Endothelial cell of umbilical vein (primary cell): ENCODE data around the gene ZNRF3. TPM values are rescaled to one million over a fixed set of nuclear protein-coding genes. Genes with fewer than 3 reads are reported as not detected.

Experiments used
- BruUV-seq: library from RNA; stranded (reverse); fragments of 400-500 nt; replicated peaks from 2 replicates; lab custom pipeline; 2021; lab: Mats Ljungman, UMichigan
- CTCF ChIA-PET: fragments of 300-600, 350-600 bp; sonication (Branson Sonifier 250); formaldehyde crosslinking; loops from one replicate; lab custom pipeline; 2021; ENCODE audit warnings: antibody characterized with exemption, inconsistent platforms; lab: Charles Lee
- POLR2A ChIA-PET: fragments of 300-600, 350-600 bp; sonication (Branson Sonifier 250); formaldehyde crosslinking; loops from one replicate; lab custom pipeline; 2021; ENCODE audit warnings: antibody characterized with exemption, inconsistent platforms; lab: Charles Lee
- DNase-seq: peaks from one replicate; pipeline ENCODE4 v3.0.0-alpha.2; 2011; ENCODE audit warnings: low read depth, low spot score
- FAIRE-seq: peaks from 2 replicates; lab custom pipeline; 2011; peaks lifted over from hg19 to GRCh38; lab: Jason Lieb, UNC
- H2AFZ ChIP-seq: 2 replicates; pipeline ENCODE4 v1.6.0; 2012; ENCODE audit warnings: low read depth, low read length, control low read depth, inconsistent platforms
- H3K27ac ChIP-seq: 2 replicates; pipeline ENCODE4 v1.5.1; 2011; ENCODE audit warnings: low read depth, mild to moderate bottlenecking, control low read depth, low read length, moderate library complexity; ENCODE audit not compliant: insufficient read depth
- H3K27me3 ChIP-seq, 2 experiments: 2 replicates each; pipeline versions ENCODE4 v1.6.0 to v1.6.1; 2011; ENCODE audit warnings: low read length in 2 of 2, mixed read lengths in 1 of 2; ENCODE audit not compliant: control insufficient read depth in 2 of 2, insufficient read depth in 2 of 2
- H3K36me3 ChIP-seq, 2 experiments: 2 replicates in 1 of 2; 3 replicates in 1 of 2; pipeline ENCODE4 v1.5.1; 2011; ENCODE audit warnings: low read length in 2 of 2, mild to moderate bottlenecking in 1 of 2, moderate library complexity in 1 of 2; ENCODE audit not compliant: control insufficient read depth in 2 of 2, insufficient read depth in 2 of 2; ENCODE audit errors: extremely low read depth in 1 of 2
- H3K4me1 ChIP-seq: 3 replicates; pipeline ENCODE4 v1.5.1; 2011; ENCODE audit warnings: mild to moderate bottlenecking, low read length; ENCODE audit not compliant: control insufficient read depth, insufficient read depth; ENCODE audit errors: extremely low read depth
- H3K4me2 ChIP-seq: 2 replicates; pipeline ENCODE4 v1.6.1; 2011; ENCODE audit warnings: low read length, control low read depth, mixed read lengths; ENCODE audit not compliant: insufficient read depth
- H3K4me3 ChIP-seq, 3 experiments: fragments of 200-600 bp in 1 of 3; sonication (generic), shearing (Covaris generic) in 1 of 3; replicated peaks in 1 of 3; 2 replicates each; pipeline ENCODE4 v1.5.1; 2011 to 2016; ENCODE audit warnings: control low read depth in 3 of 3, low read length in 3 of 3, mild to moderate bottlenecking in 2 of 3, inconsistent platforms in 1 of 3, low read depth in 1 of 3, moderate library complexity in 1 of 3; ENCODE audit not compliant: insufficient read depth in 1 of 3
- H3K79me2 ChIP-seq: 2 replicates; pipeline ENCODE4 v1.6.0; 2012; ENCODE audit warnings: low read length, inconsistent platforms; ENCODE audit not compliant: control insufficient read depth, insufficient read depth
- H3K9ac ChIP-seq: replicated peaks from 2 replicates; pipeline ENCODE3; 2011; ENCODE audit warnings: low read length, control low read depth; ENCODE audit not compliant: insufficient read depth; ENCODE audit errors: extremely low read depth
- H3K9me1 ChIP-seq: replicated peaks from 3 replicates; pipeline ENCODE4 v1.6.0; 2011; ENCODE audit warnings: mild to moderate bottlenecking, low read length; ENCODE audit not compliant: control insufficient read depth, insufficient read depth; ENCODE audit errors: extremely low read depth
- H3K9me3 ChIP-seq: replicated peaks from 2 replicates; pipeline ENCODE4 v1.5.1; 2012; ENCODE audit warnings: low read length, inconsistent platforms; ENCODE audit not compliant: control insufficient read depth, insufficient read depth
- H4K20me1 ChIP-seq: replicated peaks from 2 replicates; pipeline ENCODE3; 2011; ENCODE audit warnings: mild to moderate bottlenecking, low read length; ENCODE audit not compliant: control insufficient read depth, insufficient read depth; ENCODE audit errors: extremely low read depth
- CTCF ChIP-seq, 2 donors: IDR thresholded peaks; 1 replicate in 1 of 2; 2 replicates in 1 of 2; pipeline ENCODE4 v1.5.1; 2011; ENCODE audit warnings: low read length in 2 of 2, mild to moderate bottlenecking in 2 of 2, moderate library complexity in 2 of 2, control low read depth in 1 of 2, inconsistent platforms in 1 of 2, low read depth in 1 of 2; ENCODE audit not compliant: insufficient read depth in 1 of 2; ENCODE audit errors: extremely low read depth in 1 of 2
- EZH2 ChIP-seq: IDR thresholded peaks from 2 replicates; pipeline ENCODE4 v1.6.1; 2012; ENCODE audit warnings: borderline replicate concordance, low read depth, mild to moderate bottlenecking, moderate library complexity, low read length, inconsistent platforms; ENCODE audit not compliant: severe bottlenecking
- FOS ChIP-seq: IDR thresholded peaks from 2 replicates; pipeline ENCODE4 v1.6.1; 2011; ENCODE audit warnings: mild to moderate bottlenecking, low read length, moderate library complexity, borderline replicate concordance; ENCODE audit not compliant: insufficient read depth
- GATA2 ChIP-seq: IDR thresholded peaks from 2 replicates; pipeline ENCODE4 v1.7.0; 2011; ENCODE audit warnings: low read depth, mild to moderate bottlenecking, moderate library complexity, mixed read lengths, low read length; ENCODE audit not compliant: insufficient read length, insufficient read depth
- JUN ChIP-seq: IDR thresholded peaks from 2 replicates; pipeline ENCODE4 v1.6.1; 2011; ENCODE audit warnings: borderline replicate concordance, low read depth; ENCODE audit not compliant: insufficient read length, insufficient read depth
- MAX ChIP-seq: IDR thresholded peaks from 2 replicates; pipeline ENCODE4 v1.6.1; 2011; ENCODE audit not compliant: insufficient read depth, insufficient read length
- MYC ChIP-seq: IDR thresholded peaks from one replicate; pipeline ENCODE4 v1.6.1; 2011; ENCODE audit warnings: mild to moderate bottlenecking, low read depth, low read length
- POLR2A ChIP-seq: IDR thresholded peaks from 2 replicates; pipeline ENCODE4 v1.6.1; 2012; ENCODE audit warnings: low read depth, mild to moderate bottlenecking, control low read depth, low read length
- POLR2AphosphoS5 ChIP-seq: IDR thresholded peaks from 2 replicates; pipeline ENCODE4 v1.6.1; 2012; ENCODE audit warnings: low read depth, mild to moderate bottlenecking, control low read depth, low read length, moderate library complexity; ENCODE audit not compliant: insufficient read depth
- dilution Hi-C: fragments of 300-500 bp; cut with MboI; formaldehyde crosslinking; loops from one replicate; pipeline ENCODE4 v1.15.0; 2019; ENCODE audit warnings: low sequenced_read_pairs; ENCODE audit not compliant: extremely low pct_ligation_motif_present
- intact Hi-C: fragments of 100-400 bp; cut with micrococcal nuclease; formaldehyde crosslinking; loops from one replicate; pipeline ENCODE4 v1.10.0; 2022
- polyA plus RNA-seq, 4 experiments: library from polyadenylated mRNA; depleted of rRNA in 3 of 4; stranded (reverse) in 3 of 4; unstranded in 1 of 4; fragments of >200 nt; gene quantifications; 2 replicates each; pipeline versions ENCODE4 v1.2.1 to v1.2.3, GENCODE V29; 2011 to 2012; ENCODE audit warnings: missing spikeins in 1 of 4
- total RNA-seq: library from RNA; stranded (reverse); gene quantifications from 2 replicates; pipeline ENCODE4 v1.2.3, GENCODE V29; 2021

The ZNRF3 gene
- total and polyA plus RNA-seq, 2 donors (not counting 3 experiments of a cell fraction or from before 2014, with no cell fraction given), result 2.7 to 5.2 TPM

GRCh38 chr22:29073618-29074275 is 190.4 kb downstream of the ZNRF3 start:
- TF ChIP-seq CTCF (IDR thresholded peaks at IDR 0.05; ENCODE audit: extremely low read depth in 1 of 2, insufficient read depth in 1 of 2, low read depth in 1 of 2, low read length in 2 of 2), result no peak
- peak; percentile 91 for TF ChIP-seq EZH2
- TF ChIP-seq POLR2A, result no peak
- no peak for TF ChIP-seq GATA2
- H3K79me2 ChIP-seq, result no peaks in the 10 kb centered on the region
- ChIA-PET CTCF (interaction anchor here (0.7 kb wide), 1 partner anchor 29 kb away, joined by 3 read pairs; no protein-coding TSS in a partner anchor), POLR2A (no interaction called here)
- peaks cover 8% of the 10 kb centered on the region for H3K4me1 ChIP-seq
- H4K20me1 ChIP-seq, result no peaks in the 10 kb centered on the region
- no TSS peak for BruUV-seq
- peak overlapping the region; percentile 55 for H3K4me2 ChIP-seq
- H3K27ac ChIP-seq, result no peak overlapping the region
- H2AFZ ChIP-seq, result peak overlapping the region; percentile 68
- no peaks in the 10 kb centered on the region for H3K36me3 ChIP-seq
- peaks cover 41 to 42% of the 10 kb centered on the region in 2 experiments for H3K27me3 ChIP-seq
- FAIRE-seq (no peak), DNase-seq (no peak)
- H3K9ac ChIP-seq, result no peak overlapping the region
- H3K9me3 ChIP-seq, result no peaks in the 10 kb centered on the region
- H3K4me3 ChIP-seq, result no peak overlapping the region
- intact Hi-C loops (no loop called here), dilution Hi-C loops (no loop called here)
- H3K9me1 ChIP-seq, result no peaks in the 10 kb centered on the region

DNA sequence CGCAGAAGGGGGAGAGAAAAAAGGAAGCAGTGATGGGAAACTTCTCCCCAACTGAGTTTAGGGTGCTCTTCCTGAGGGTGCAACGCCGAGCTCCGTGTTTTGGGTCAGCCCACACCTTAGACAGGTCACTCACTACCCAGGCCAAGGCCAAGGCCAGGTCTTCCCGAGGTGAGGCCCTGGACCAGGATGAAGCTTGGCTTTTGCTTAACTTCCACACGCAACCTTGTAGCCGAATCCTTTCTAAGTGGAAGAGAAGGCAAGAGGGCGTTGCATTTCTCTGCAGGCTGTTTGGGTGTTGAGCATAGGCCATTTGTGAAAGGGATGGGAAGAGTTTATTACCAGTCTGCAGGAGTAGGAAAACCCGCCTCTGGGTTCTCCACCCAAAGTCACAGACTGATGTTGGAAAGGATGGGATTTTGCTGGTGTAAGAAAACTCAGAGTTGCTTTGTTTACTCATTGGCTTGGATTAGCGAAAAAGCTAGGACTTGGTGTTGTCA is 191.0 kb downstream of the ZNRF3 start:
- FAIRE-seq, result no peak
- intact Hi-C loops, result no loop called here

More for the DNA sequence above, 191.0 kb downstream of the ZNRF3 start:
- H3K79me2 ChIP-seq, result no peaks in the 10 kb centered on the region
- ChIA-PET CTCF (interaction anchor here (0.7 to 1.4 kb wide), 2 partner anchors 29 to 34 kb away, joined by 3 to 4 read pairs; no protein-coding TSS in a partner anchor), POLR2A (no interaction called here)
- dilution Hi-C loops, result no loop called here
- no peak overlapping the region for H3K4me2 ChIP-seq
- H3K27me3 ChIP-seq, result peaks cover 41 to 44% of the 10 kb centered on the region in 2 experiments
- TF ChIP-seq POLR2A, result no peak
- no peak for TF ChIP-seq GATA2
- no peak for TF ChIP-seq EZH2
- no peak for TF ChIP-seq CTCF (IDR thresholded peaks at IDR 0.05; ENCODE audit: extremely low read depth in 1 of 2, insufficient read depth in 1 of 2, low read depth in 1 of 2, low read length in 2 of 2)
- TF ChIP-seq MYC, result no peak
- no peak for TF ChIP-seq POLR2AphosphoS5
- TF ChIP-seq MAX, result no peak
- no peak for TF ChIP-seq FOS
- TF ChIP-seq JUN, result no peak
- no peak overlapping the region for H3K4me3 ChIP-seq
- no peaks in the 10 kb centered on the region for H3K9me3 ChIP-seq
- H2AFZ ChIP-seq, result no peak overlapping the region
- H4K20me1 ChIP-seq, result no peaks in the 10 kb centered on the region
- peaks cover 8% of the 10 kb centered on the region for H3K4me1 ChIP-seq
- no peak overlapping the region for H3K27ac ChIP-seq
- H3K9me1 ChIP-seq, result no peaks in the 10 kb centered on the region
- no peaks in the 10 kb centered on the region for H3K36me3 ChIP-seq
- no peak for DNase-seq
- no TSS peak for BruUV-seq
- no peak overlapping the region for H3K9ac ChIP-seq
